Measurements from ENCODE around the gene CHD5.

DNA sequence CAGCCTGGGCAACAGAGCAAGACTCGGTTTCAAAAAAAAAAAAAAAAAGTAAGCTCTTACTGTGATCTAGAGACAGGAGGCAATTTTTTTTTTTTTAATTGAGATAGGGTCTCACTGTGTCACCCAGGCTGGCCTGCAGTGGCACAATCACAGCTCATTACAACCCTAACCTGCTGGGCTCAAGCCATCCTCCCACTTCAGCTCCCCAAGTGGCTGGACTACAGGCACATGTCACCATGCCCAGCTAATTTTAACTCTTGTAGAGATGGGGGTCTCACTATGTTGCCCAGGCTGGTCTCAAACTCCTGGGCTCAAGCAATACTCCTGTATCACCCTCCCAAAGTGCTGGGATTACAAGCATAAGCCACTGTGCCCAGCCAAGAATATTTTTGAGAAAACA is 11.8 kb upstream of the CHD5 start:
- TF ChIP-seq POLR2AphosphoS5 (IDR thresholded peaks at IDR 0.05; ENCODE audit: borderline replicate concordance, low read depth, low read length) (no peak), EZH2 (IDR thresholded peaks at IDR 0.05) (no peak)
